IMR-90 (cell line): Measurements from ENCODE around the gene CHD3. TPM values are rescaled to one million over a fixed set of nuclear protein-coding genes. Genes with fewer than 3 reads are reported as not detected.
A peak's percentile ranks its signal among the peaks of the same experiment; 100 is the strongest.

Experiments
- ATAC-seq: fragments of 200-7000 bp; cut with Tn5 transposase; 2 replicates; pipeline ENCODE4 v1.9.1; 2020; ENCODE audit warnings: low read depth, mild to moderate bottlenecking, moderate library complexity
- BruUV-seq: library from RNA; stranded (reverse); fragments of 400-500 nt; replicated peaks from 2 replicates; lab custom pipeline; 2021; lab: Mats Ljungman, UMichigan
- CTCF ChIA-PET: fragments of 300-600 bp; formaldehyde crosslinking; extraction: SDS; loops from one replicate; lab custom pipeline; 2021; ENCODE audit warnings: antibody characterized with exemption; lab: Yijun Ruan, JAX
- POLR2A ChIA-PET: fragments of 300-600 bp; sonication (Branson Sonifier 250); formaldehyde crosslinking; loops from one replicate; lab custom pipeline; 2022; ENCODE audit warnings: antibody characterized with exemption; ENCODE audit not compliant: unreplicated experiment; lab: Charles Lee
- DNase-seq: peaks from one replicate; pipeline ENCODE4 v3.0.0; 2013
- H2AFZ ChIP-seq: replicated peaks from 2 replicates; pipeline ENCODE3; 2013; ENCODE audit warnings: low read length, mild to moderate bottlenecking; ENCODE audit not compliant: poor library complexity
- H2AK5ac ChIP-seq: 2 replicates; pipeline ENCODE4 v1.6.1; 2013; ENCODE audit warnings: low read depth, low read length, inconsistent platforms
- H2AK9ac ChIP-seq: replicated peaks from 2 replicates; pipeline ENCODE3; 2013; ENCODE audit warnings: mild to moderate bottlenecking, low read depth, low read length, moderate library complexity; ENCODE audit not compliant: poor library complexity
- H2BK120ac ChIP-seq: 2 replicates; pipeline ENCODE4 v1.6.1; 2013; ENCODE audit warnings: low read depth, low read length, inconsistent platforms
- H2BK15ac ChIP-seq: 3 replicates; pipeline ENCODE4 v1.6.1; 2013; ENCODE audit warnings: low read depth, low read length, inconsistent platforms
- H2BK20ac ChIP-seq: 2 replicates; pipeline ENCODE4 v1.6.1; 2013; ENCODE audit warnings: low read depth, mild to moderate bottlenecking, inconsistent platforms, low read length, moderate library complexity
- H2BK5ac ChIP-seq: 2 replicates; pipeline ENCODE4 v1.6.1; 2013; ENCODE audit warnings: mild to moderate bottlenecking, low read depth, low read length, inconsistent platforms; ENCODE audit not compliant: poor library complexity, severe bottlenecking
- H3K14ac ChIP-seq: replicated peaks from 2 replicates; pipeline ENCODE4 v1.6.1; 2013; ENCODE audit warnings: low read depth, low read length, inconsistent platforms
- H3K18ac ChIP-seq: 2 replicates; pipeline ENCODE4 v1.6.1; 2013; ENCODE audit warnings: low read depth, low read length, control low read depth
- H3K23ac ChIP-seq: 2 replicates; pipeline ENCODE4 v1.6.1; 2013; ENCODE audit warnings: low read depth, low read length, inconsistent platforms
- H3K27ac ChIP-seq: 2 replicates; pipeline ENCODE4 v1.5.1; 2013; ENCODE audit warnings: mild to moderate bottlenecking, control low read depth, low read length; ENCODE audit not compliant: insufficient read depth
- H3K27me3 ChIP-seq: 2 replicates; pipeline ENCODE4 v1.6.1; 2013; ENCODE audit warnings: low read length; ENCODE audit not compliant: control insufficient read depth, insufficient read depth
- H3K36me3 ChIP-seq: 2 replicates; pipeline ENCODE4 v1.6.1; 2013; ENCODE audit warnings: low read length, mixed read lengths; ENCODE audit not compliant: control insufficient read depth, insufficient read depth
- H3K4ac ChIP-seq: 2 replicates; pipeline ENCODE4 v1.6.1; 2013; ENCODE audit warnings: low read depth, low read length, inconsistent platforms
- H3K4me1 ChIP-seq: 2 replicates; pipeline ENCODE4 v1.6.1; 2013; ENCODE audit warnings: low read length, mixed read lengths; ENCODE audit not compliant: control insufficient read depth, insufficient read depth
- H3K4me2 ChIP-seq: 2 replicates; pipeline ENCODE4 v1.6.1; 2013; ENCODE audit warnings: low read depth, mild to moderate bottlenecking, control low read depth, low read length, moderate library complexity
- H3K4me3 ChIP-seq: 2 replicates; pipeline ENCODE4 v1.5.1; 2013; ENCODE audit warnings: low read depth, mild to moderate bottlenecking, control low read depth, low read length, moderate library complexity; ENCODE audit not compliant: insufficient read depth
- H3K56ac ChIP-seq: 2 replicates; pipeline ENCODE4 v1.6.1; 2013; ENCODE audit warnings: low read length, inconsistent platforms; ENCODE audit not compliant: insufficient read depth; ENCODE audit errors: extremely low read depth
- H3K79me1 ChIP-seq, 2 experiments: 2 replicates each; pipeline ENCODE4 v1.6.1; 2013; ENCODE audit warnings: low read length in 2 of 2, inconsistent platforms in 1 of 2, low read depth in 1 of 2
- H3K9ac ChIP-seq: 2 replicates; pipeline ENCODE4 v1.6.1; 2013; ENCODE audit warnings: low read depth, low read length, control low read depth
- H3K9me1 ChIP-seq: 2 replicates; pipeline ENCODE4 v1.6.1; 2013; ENCODE audit warnings: low read length, inconsistent platforms; ENCODE audit not compliant: insufficient read depth
- H3K9me3 ChIP-seq: 2 replicates; pipeline ENCODE4 v1.6.1; 2013; ENCODE audit warnings: low read length; ENCODE audit not compliant: control insufficient read depth, insufficient read depth
- H4K20me1 ChIP-seq: 2 replicates; pipeline ENCODE4 v1.6.1; 2013; ENCODE audit warnings: low read length, inconsistent platforms; ENCODE audit not compliant: insufficient read depth
- H4K5ac ChIP-seq: 2 replicates; pipeline ENCODE4 v1.6.1; 2013; ENCODE audit warnings: mild to moderate bottlenecking, low read depth, low read length, control low read depth
- H4K8ac ChIP-seq, 2 experiments: 2 replicates each; pipeline ENCODE4 v1.6.1; 2013; ENCODE audit warnings: low read depth in 2 of 2, low read length in 2 of 2, control low read depth in 1 of 2, inconsistent platforms in 1 of 2
- H4K91ac ChIP-seq: 2 replicates; pipeline ENCODE4 v1.6.1; 2013; ENCODE audit warnings: low read depth, low read length, inconsistent platforms; ENCODE audit not compliant: insufficient read depth
- MXI1 ChIP-seq: IDR thresholded peaks from 2 replicates; pipeline ENCODE4 v1.6.1; 2012; ENCODE audit warnings: low read depth, mild to moderate bottlenecking, low read length, moderate library complexity, borderline replicate concordance
- POLR2A ChIP-seq: IDR thresholded peaks from 2 replicates; pipeline ENCODE4 v1.6.1; 2012; ENCODE audit warnings: mild to moderate bottlenecking, low read depth, low read length
- WGBS, 2 experiments: methylation state at CpG; one replicate each; pipeline versions ENCODE4 v1.1.5 to v1.1.7; 2013; ENCODE audit warnings: missing lambda C conversion rate in 2 of 2; ENCODE audit not compliant: insufficient read length in 1 of 2; ENCODE audit errors: extremely low coverage in 2 of 2; 5-methylcytosine and 5-hydroxymethylcytosine counted together
- dilution Hi-C: fragments of 300-500 bp; cut with HindIII; formaldehyde crosslinking; loops from one replicate; pipeline ENCODE4 v1.14.3; 2018; ENCODE audit warnings: low sequenced_read_pairs; ENCODE audit not compliant: unreplicated experiment
- in situ Hi-C: fragments of 300-500 bp; cut with MboI; formaldehyde crosslinking; loops from 3 replicates; pipeline ENCODE4 v1.14.3; 2019; ENCODE audit warnings: low sequenced_read_pairs, inconsistent platforms, mixed read lengths
- intact Hi-C: fragments of 100-400 bp; cut with micrococcal nuclease; formaldehyde crosslinking; loops from 2 replicates; pipeline ENCODE4 v1.10.0; 2022
- polyA plus RNA-seq, 3 experiments: library from polyadenylated mRNA; depleted of rRNA; stranded (reverse); fragments of >200 nt; gene quantifications; 2 replicates each; pipeline ENCODE4 v1.2.3, GENCODE V29; 2012; ENCODE audit warnings: low replicate concordance in 1 of 3
- total RNA-seq: library from RNA; depleted of rRNA; stranded (reverse); fragments of >200 nt; gene quantifications from 2 replicates; pipeline ENCODE4 v1.2.3, GENCODE V29; 2012

CHD3 gene
- total and polyA plus RNA-seq, 2 of the 4 experiments (the other 2 are of a cell fraction): 65.4 to 78.1 TPM

GRCh38 chr17:7839190-7839875 lies 49.3 kb upstream of the CHD3 start:
- ChIA-PET POLR2A (no interaction called here), CTCF (interaction anchor here (1.0 to 3.4 kb wide), 2 partner anchors 11 to 18 kb away, joined by 3 to 10 read pairs; partner anchors contain the start of gene NAA38)
- Histone ChIP-seq H2BK120ac (peak overlapping the region; percentile 91), H3K56ac (no peak overlapping the region; the same call in 1 of the 2 replicates), H3K23ac (peak overlapping the region; percentile 69), H3K27me3 (no peaks in the 10 kb centered on the region), H4K91ac (peak overlapping the region; percentile 78), H3K9me3 (no peaks in the 10 kb centered on the region), H2AK5ac (peak overlapping the region; percentile 95), H3K4ac (peak overlapping the region; percentile 88), H3K27ac (peak overlapping the region; percentile 81), H3K9ac (peak overlapping the region; percentile 70), H2AK9ac (peak overlapping the region; percentile 60), H3K9me1 (peaks cover 9% of the 10 kb centered on the region; the same call in 1 of the 2 replicates), H3K4me1 (peaks cover 19% of the 10 kb centered on the region), H2AFZ (no peak overlapping the region), H4K5ac (peak overlapping the region; percentile 5; the same call in 1 of the 2 replicates), H2BK15ac (0 out of 3 replicates have a peak overlapping the region, but pooled peaks have one; percentile 15), H3K14ac (peak overlapping the region; percentile 85; the same call in 1 of the 2 replicates), H3K4me2 (peak overlapping the region; percentile 91), H4K8ac (peak overlapping the region; percentile 17 to 65; a peak in 3 of 4 replicates), H3K18ac (peak overlapping the region; percentile 20; the same call in 1 of the 2 replicates), H3K4me3 (peak overlapping the region; percentile 36; the same call in 1 of the 2 replicates), H4K20me1 (peaks cover 59% of the 10 kb centered on the region), H3K79me1 (peaks cover 19 to 73% of the 10 kb centered on the region in 2 experiments), H3K36me3 (peaks cover 8% of the 10 kb centered on the region; the same call in 1 of the 2 replicates), H2BK5ac (no peak overlapping the region), H2BK20ac (peak overlapping the region; percentile 72; the same call in 1 of the 2 replicates)
- in situ Hi-C loops (no loop called here), intact Hi-C loops (loop anchor here (5.0 kb wide), 1 partner anchor 487 kb away; the partner anchor contains the start of gene KCTD11), dilution Hi-C loops (no loop called here)
- no peak for TF ChIP-seq MXI1
- peak; percentile 4; the same call in 1 of the 2 replicates for TF ChIP-seq POLR2A
- DNase-seq (no peak), ATAC-seq (no peak)
- WGBS, 2 experiments: 64% methylated on average over 2 of the region's 6 CpGs; no CpG with 5 or more reads in 1 of the 2 experiments
- BruUV-seq: no TSS peak
